NCI-H1417 (cell line): ENCODE results near the gene OSBPL9.
A peak's percentile ranks its signal among the peaks of the same experiment; 100 is the strongest.
"Not testable (repeated sequence)": the region's sequence is repeated elsewhere in the genome, so short reads cannot be mapped to it uniquely, and the experiment has no call there.

Source experiments
- DNase-seq, 3 experiments: peaks; one replicate each; lab custom pipeline; 2025; lab: John Stamatoyannopoulos, UW

Gene OSBPL9

GRCh38 chr1:51791888-51792287, 175.0 kb downstream of the OSBPL9 start:
- no peak for DNase-seq

GRCh38 chr1:51792864-51793263, 176.0 kb downstream of the OSBPL9 start:
- DNase-seq = no peak

DNA sequence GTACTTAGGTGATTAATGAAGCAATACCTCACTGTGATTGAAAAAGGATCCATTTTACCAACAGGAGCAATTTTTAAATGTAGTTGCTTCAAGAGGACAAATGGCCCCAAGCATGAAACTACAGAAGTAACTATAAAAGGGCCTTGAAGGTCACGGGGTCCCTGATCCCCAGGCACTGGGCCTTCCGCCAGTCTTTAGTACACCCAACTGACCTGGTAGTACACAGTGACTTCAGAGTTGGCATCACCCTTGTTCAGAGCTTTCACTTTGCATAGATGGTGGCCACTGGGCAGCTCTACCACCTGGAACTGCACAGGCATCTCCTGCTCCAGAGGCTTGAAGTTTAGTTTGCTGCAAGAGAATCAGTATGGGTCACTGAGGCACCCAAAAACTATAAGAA, 177.4 kb downstream of the OSBPL9 start:
- no peak for DNase-seq

DNA sequence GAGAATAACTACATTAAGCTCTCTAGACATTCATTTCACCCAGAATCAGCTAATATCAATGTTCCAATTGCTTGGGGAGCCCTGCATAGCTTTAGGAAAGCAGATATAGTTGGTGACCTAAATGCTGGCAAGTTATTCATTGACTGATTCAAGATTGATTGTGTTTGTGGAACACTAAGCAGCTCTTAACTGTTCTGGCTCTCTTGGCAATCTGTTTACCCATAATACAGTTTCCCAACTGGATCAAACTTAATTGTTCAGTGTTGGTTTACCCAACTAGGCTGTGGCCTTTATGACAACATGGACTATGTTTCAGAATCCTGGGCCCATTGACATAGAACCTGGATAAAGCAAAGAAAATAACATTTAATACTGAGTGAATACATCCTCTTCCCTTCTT, 178.0 kb downstream of the OSBPL9 start:
- DNase-seq = no peak

- DNase-seq = no peak
These were observed 182.5 kb downstream of the OSBPL9 start for GRCh38 chr1:51799372-51799771.

DNA sequence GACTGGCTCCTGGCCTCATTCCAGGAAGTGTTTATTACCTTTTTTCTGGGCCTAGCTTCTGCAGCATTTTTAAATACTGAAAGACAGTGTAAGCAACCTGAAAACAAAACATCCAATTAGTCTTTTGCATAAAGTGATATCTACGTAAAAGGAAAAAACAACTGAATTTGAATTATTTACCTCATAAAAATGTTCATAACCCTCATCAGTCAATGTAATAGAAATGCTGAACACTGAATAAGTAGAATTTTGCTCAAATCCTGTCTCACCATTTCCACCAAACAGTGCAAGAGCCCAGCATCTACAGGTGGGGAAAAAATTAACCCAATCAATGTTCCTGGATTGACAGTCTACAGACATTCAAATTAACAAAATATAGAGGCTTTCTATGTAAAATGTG, 197.6 kb downstream of the OSBPL9 start:
- DNase-seq = no peak

- no peak for DNase-seq
These were observed 201.6 kb downstream of the OSBPL9 start for GRCh38 chr1:51818487-51818886.

GRCh38 chr1:51819021-51819420, 202.1 kb downstream of the OSBPL9 start:
- not testable (repeated sequence) for DNase-seq

DNA sequence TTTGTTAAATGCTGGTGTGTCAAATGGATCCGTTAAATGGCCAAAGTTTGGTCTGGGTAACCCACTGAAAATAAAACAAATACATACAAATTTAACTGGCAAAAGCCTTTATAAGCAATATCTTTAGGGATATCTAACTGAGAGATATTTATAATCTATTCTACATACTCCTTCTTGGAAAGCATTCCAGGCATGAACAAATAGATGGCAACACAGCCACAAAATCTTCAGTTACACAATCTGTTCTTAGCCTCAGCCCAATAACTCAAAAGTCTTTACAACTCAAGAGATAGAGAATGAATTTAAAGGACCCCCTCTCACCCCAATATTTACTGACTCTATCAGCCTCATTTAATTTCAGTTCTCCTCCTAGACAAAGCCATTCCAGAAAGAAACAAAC, 202.9 kb downstream of the OSBPL9 start:
- no peak for DNase-seq

GRCh38 chr1:51829058-51829457, 212.2 kb downstream of the OSBPL9 start:
- DNase-seq = peak in 1 of 3 experiments; percentile 11

GRCh38 chr1:51833700-51834099, 216.8 kb downstream of the OSBPL9 start:
- DNase-seq = no peak

DNA sequence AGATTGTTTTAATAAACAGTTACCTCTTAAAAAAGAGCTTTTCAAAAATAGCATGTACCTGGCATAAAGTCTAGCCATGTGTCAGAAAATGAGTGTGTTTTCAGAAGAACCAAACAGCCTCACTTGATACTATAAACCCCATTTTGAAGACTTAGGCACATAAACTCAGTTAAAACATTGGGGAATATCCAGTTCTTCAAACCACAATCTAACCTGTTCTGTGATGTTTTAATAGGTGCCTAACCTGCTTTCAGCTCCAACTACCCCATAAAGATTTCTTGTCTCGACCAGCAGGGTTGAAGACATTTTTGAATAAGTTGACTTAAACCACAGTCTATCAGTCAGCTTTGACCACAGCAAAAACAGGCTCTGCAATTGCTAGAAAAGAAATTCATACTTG, 220.4 kb downstream of the OSBPL9 start:
- no peak for DNase-seq
